H9 (cell line): ENCODE results near the gene ST8SIA2. TPM values are rescaled to one million over a fixed set of nuclear protein-coding genes. Genes with fewer than 3 reads are reported as not detected.

Source experiments
- DNase-seq: peaks from one replicate; pipeline ENCODE4 v3.0.0-alpha.2; 2017
- H2AFZ ChIP-seq: one replicate; pipeline ENCODE4 v1.6.1; 2013; ENCODE audit warnings: mild to moderate bottlenecking, low read length, control low read depth, moderate library complexity
- H2AK5ac ChIP-seq: 2 replicates; pipeline ENCODE4 v1.6.1; 2013; ENCODE audit warnings: low read length, control low read depth, mixed read lengths; ENCODE audit not compliant: insufficient read length
- H2BK120ac ChIP-seq: one replicate; pipeline ENCODE4 v1.6.1; 2013; ENCODE audit warnings: low read depth, mild to moderate bottlenecking, low read length, control low read depth, inconsistent platforms; ENCODE audit not compliant: poor library complexity, severe bottlenecking
- H2BK12ac ChIP-seq: 2 replicates; pipeline ENCODE4 v1.6.1; 2013; ENCODE audit warnings: low read length, control low read depth, mixed read lengths, low read depth; ENCODE audit not compliant: insufficient read length
- H2BK15ac ChIP-seq: 2 replicates; pipeline ENCODE4 v1.6.1; 2013; ENCODE audit warnings: low read depth, low read length, control low read depth
- H2BK20ac ChIP-seq: one replicate; pipeline ENCODE4 v1.6.1; 2013; ENCODE audit warnings: low read depth, mild to moderate bottlenecking, low read length, control low read depth, inconsistent platforms; ENCODE audit not compliant: poor library complexity, severe bottlenecking
- H2BK5ac ChIP-seq: 2 replicates; pipeline ENCODE4 v1.6.1; 2013; ENCODE audit warnings: low read length, control low read depth, mixed read lengths; ENCODE audit not compliant: insufficient read length
- H3K14ac ChIP-seq: 2 replicates; pipeline ENCODE4 v1.6.1; 2013; ENCODE audit warnings: low read length, control low read depth; ENCODE audit not compliant: insufficient read depth
- H3K18ac ChIP-seq: 2 replicates; pipeline ENCODE4 v1.6.1; 2013; ENCODE audit warnings: low read depth, mild to moderate bottlenecking, mixed read lengths, low read length, control low read depth; ENCODE audit not compliant: insufficient read length
- H3K23ac ChIP-seq: 2 replicates; pipeline ENCODE4 v1.6.1; 2013; ENCODE audit warnings: low read length, control low read depth, mixed read lengths, low read depth; ENCODE audit not compliant: insufficient read length
- H3K23me2 ChIP-seq: 2 replicates; pipeline ENCODE4 v1.6.1; 2013; ENCODE audit warnings: low read depth, mild to moderate bottlenecking, mixed read lengths, low read length, control low read depth; ENCODE audit not compliant: insufficient read length, poor library complexity, severe bottlenecking
- H3K27ac ChIP-seq: 2 replicates; pipeline ENCODE4 v1.5.1; 2013; ENCODE audit warnings: low read length, control low read depth, mixed read lengths, low read depth; ENCODE audit not compliant: insufficient read length
- H3K27me3 ChIP-seq: 2 replicates; pipeline ENCODE4 v1.6.1; 2013; ENCODE audit warnings: low read length, control low read depth, inconsistent platforms; ENCODE audit not compliant: insufficient read depth
- H3K4ac ChIP-seq: 2 replicates; pipeline ENCODE4 v1.6.1; 2013; ENCODE audit warnings: low read depth, mild to moderate bottlenecking, control low read depth, inconsistent platforms, low read length, moderate library complexity
- H3K4me1 ChIP-seq: 2 replicates; pipeline ENCODE4 v1.6.1; 2013; ENCODE audit warnings: low read length, control low read depth, inconsistent platforms; ENCODE audit not compliant: insufficient read depth
- H3K4me2 ChIP-seq: 2 replicates; pipeline ENCODE4 v1.6.1; 2013; ENCODE audit warnings: low read length, control low read depth, mixed read lengths; ENCODE audit not compliant: insufficient read length, insufficient read depth
- H3K56ac ChIP-seq: 2 replicates; pipeline ENCODE4 v1.6.1; 2013; ENCODE audit warnings: low read depth, mild to moderate bottlenecking, mixed read lengths, low read length, control low read depth; ENCODE audit not compliant: insufficient read length
- H3K79me1 ChIP-seq: 2 replicates; pipeline ENCODE4 v1.6.1; 2013; ENCODE audit warnings: low read depth, mild to moderate bottlenecking, moderate library complexity, low read length, control low read depth, inconsistent platforms; ENCODE audit not compliant: insufficient read depth, poor library complexity, severe bottlenecking
- H3K79me2 ChIP-seq: 2 replicates; pipeline ENCODE4 v1.6.1; 2013; ENCODE audit warnings: low read length, control low read depth, inconsistent platforms; ENCODE audit not compliant: insufficient read depth
- H3K9ac ChIP-seq: 2 replicates; pipeline ENCODE4 v1.6.1; 2013; ENCODE audit warnings: low read length, control low read depth, mixed read lengths; ENCODE audit not compliant: insufficient read length; ENCODE audit errors: extremely low read depth
- H3K9me3 ChIP-seq: one replicate; pipeline ENCODE4 v1.6.1; 2013; ENCODE audit warnings: low read depth, low read length, inconsistent platforms; ENCODE audit not compliant: control insufficient read depth
- H3T11ph ChIP-seq: one replicate; pipeline ENCODE4 v1.6.1; 2013; ENCODE audit warnings: mild to moderate bottlenecking, low read length, control low read depth, inconsistent platforms
- H4K20me1 ChIP-seq: one replicate; pipeline ENCODE4 v1.6.1; 2013; ENCODE audit not compliant: control insufficient read depth, insufficient read length, insufficient read depth
- H4K5ac ChIP-seq: 2 replicates; pipeline ENCODE4 v1.6.1; 2013; ENCODE audit warnings: low read depth, mild to moderate bottlenecking, mixed read lengths, low read length, control low read depth; ENCODE audit not compliant: insufficient read length
- H4K8ac ChIP-seq: replicated peaks from 2 replicates; pipeline ENCODE4 v1.6.1; 2013; ENCODE audit warnings: low read length, control low read depth, mixed read lengths, low read depth; ENCODE audit not compliant: insufficient read length
- H4K91ac ChIP-seq: 2 replicates; pipeline ENCODE4 v1.6.1; 2013; ENCODE audit warnings: low read depth, mild to moderate bottlenecking, moderate library complexity, mixed read lengths, low read length, control low read depth; ENCODE audit not compliant: insufficient read length
- H3K27ac Mint-ChIP-seq, 3 experiments: 2 replicates in 2 of 3; 3 replicates in 1 of 3; pipeline ENCODE4 v1.8.0; 2020 to 2021; ENCODE audit warnings: mixed read lengths in 3 of 3, mild to moderate bottlenecking in 1 of 3, moderate library complexity in 1 of 3
- H3K27me3 Mint-ChIP-seq: 2 replicates; pipeline ENCODE4 v1.8.0; 2021; ENCODE audit warnings: low read depth, mild to moderate bottlenecking, moderate library complexity, mixed read lengths
- H3K36me3 Mint-ChIP-seq, 3 experiments: 2 replicates in 2 of 3; 3 replicates in 1 of 3; pipeline ENCODE4 v1.8.0; 2020 to 2021; ENCODE audit warnings: low read depth in 3 of 3, mixed read lengths in 3 of 3; ENCODE audit not compliant: insufficient read depth in 1 of 3
- H3K4me1 Mint-ChIP-seq, 2 experiments: 2 replicates each; pipeline ENCODE4 v1.8.0; 2020; ENCODE audit warnings: mixed read lengths in 2 of 2
- H3K4me3 Mint-ChIP-seq, 2 experiments: 2 replicates in 1 of 2; 3 replicates in 1 of 2; pipeline ENCODE4 v1.8.0; 2020 to 2021; ENCODE audit warnings: mild to moderate bottlenecking in 2 of 2, mixed read lengths in 2 of 2, moderate library complexity in 1 of 2
- H3K9me3 Mint-ChIP-seq, 2 experiments: 2 replicates in 1 of 2; 3 replicates in 1 of 2; pipeline ENCODE4 v1.8.0; 2020; ENCODE audit warnings: mild to moderate bottlenecking in 2 of 2, mixed read lengths in 2 of 2, moderate library complexity in 1 of 2
- whole genome bisulfite sequencing: extraction: QIAGEN DNeasy Blood & Tissue Kit; methylation state at CpG from one replicate; pipeline ENCODE4 v1.1.7; 2013; ENCODE audit warnings: missing lambda C conversion rate, low lambda C conversion rate, mixed read lengths; ENCODE audit not compliant: insufficient read length; ENCODE audit errors: extremely low coverage; 5-methylcytosine and 5-hydroxymethylcytosine counted together
- total RNA-seq: library from RNA; stranded (reverse); gene quantifications from 2 replicates; pipeline ENCODE4 v1.2.1, GENCODE V29; 2021
- TF ChIP-seq, protein P1 (sequence below): fragments of 200-600 bp; sonication (generic); conservative IDR thresholded peaks from 3 replicates; pipeline ENCODE4 v1.8.0; 2021; ENCODE audit warnings: antibody characterized with exemption, mild to moderate bottlenecking

The ST8SIA2 gene
- total RNA-seq, 1 experiment from 2014 or later: 1.8 TPM

DNA sequence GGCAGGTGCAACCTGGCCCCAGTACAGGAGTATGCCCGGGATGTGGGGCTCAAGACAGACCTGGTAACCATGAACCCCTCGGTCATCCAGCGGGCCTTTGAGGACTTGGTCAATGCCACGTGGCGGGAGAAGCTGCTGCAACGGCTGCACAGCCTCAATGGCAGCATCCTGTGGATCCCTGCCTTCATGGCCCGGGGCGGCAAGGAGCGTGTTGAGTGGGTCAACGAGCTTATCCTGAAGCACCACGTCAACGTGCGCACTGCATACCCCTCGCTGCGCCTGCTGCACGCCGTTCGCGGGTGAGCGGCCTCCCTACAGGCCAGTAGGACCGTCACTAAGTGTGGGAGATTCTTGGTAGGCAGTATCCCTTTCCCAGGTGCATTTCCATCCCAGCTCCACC lies 51.0 kb downstream of the ST8SIA2 start:
- no peak overlapping the region for H3K9ac ChIP-seq
- Mint-ChIP-seq H3K27me3 (no peaks in the 10 kb centered on the region), H3K9me3 (no peaks in the 10 kb centered on the region), H3K4me1 (no peaks in the 10 kb centered on the region), H3K4me3 (no peak overlapping the region), H3K27ac (no peak overlapping the region), H3K36me3 (no peaks in the 10 kb centered on the region)
- no peak overlapping the region for H3K27ac ChIP-seq
- no peak overlapping the region for H2BK5ac ChIP-seq
- H3K4me1 ChIP-seq: no peaks in the 10 kb centered on the region
- WGBS: no CpG with 5 or more reads among the region's 21 CpGs
- H3K23ac ChIP-seq: no peak overlapping the region
- H4K5ac ChIP-seq: no peak overlapping the region
- H3K56ac ChIP-seq: no peak overlapping the region
- no peaks in the 10 kb centered on the region for H4K20me1 ChIP-seq
- H3K18ac ChIP-seq: no peak overlapping the region
- no peaks in the 10 kb centered on the region for H3K79me2 ChIP-seq
- no peak overlapping the region for H4K91ac ChIP-seq
- H2BK15ac ChIP-seq: no peak overlapping the region
- H3K4me2 ChIP-seq: no peak overlapping the region
- H3K9me3 ChIP-seq: no peaks in the 10 kb centered on the region
- H2AK5ac ChIP-seq: no peak overlapping the region
- no peak overlapping the region for H4K8ac ChIP-seq
- H2AFZ ChIP-seq: no peak overlapping the region
- no peak overlapping the region for H3K14ac ChIP-seq
- no peak overlapping the region for H2BK120ac ChIP-seq
- no peaks in the 10 kb centered on the region for H3K23me2 ChIP-seq
- no peak overlapping the region for H2BK12ac ChIP-seq
- H2BK20ac ChIP-seq: no peak overlapping the region
- TF ChIP-seq, protein P1, sequence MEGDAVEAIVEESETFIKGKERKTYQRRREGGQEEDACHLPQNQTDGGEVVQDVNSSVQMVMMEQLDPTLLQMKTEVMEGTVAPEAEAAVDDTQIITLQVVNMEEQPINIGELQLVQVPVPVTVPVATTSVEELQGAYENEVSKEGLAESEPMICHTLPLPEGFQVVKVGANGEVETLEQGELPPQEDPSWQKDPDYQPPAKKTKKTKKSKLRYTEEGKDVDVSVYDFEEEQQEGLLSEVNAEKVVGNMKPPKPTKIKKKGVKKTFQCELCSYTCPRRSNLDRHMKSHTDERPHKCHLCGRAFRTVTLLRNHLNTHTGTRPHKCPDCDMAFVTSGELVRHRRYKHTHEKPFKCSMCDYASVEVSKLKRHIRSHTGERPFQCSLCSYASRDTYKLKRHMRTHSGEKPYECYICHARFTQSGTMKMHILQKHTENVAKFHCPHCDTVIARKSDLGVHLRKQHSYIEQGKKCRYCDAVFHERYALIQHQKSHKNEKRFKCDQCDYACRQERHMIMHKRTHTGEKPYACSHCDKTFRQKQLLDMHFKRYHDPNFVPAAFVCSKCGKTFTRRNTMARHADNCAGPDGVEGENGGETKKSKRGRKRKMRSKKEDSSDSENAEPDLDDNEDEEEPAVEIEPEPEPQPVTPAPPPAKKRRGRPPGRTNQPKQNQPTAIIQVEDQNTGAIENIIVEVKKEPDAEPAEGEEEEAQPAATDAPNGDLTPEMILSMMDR: no peak
- H3T11ph ChIP-seq: no peak overlapping the region
- no peaks in the 10 kb centered on the region for H3K27me3 ChIP-seq
- no peak overlapping the region for H3K4ac ChIP-seq
- H3K79me1 ChIP-seq: no peaks in the 10 kb centered on the region
- no peak for DNase-seq
